Colonic mucosa (tissue), 4 donors: ENCODE data around the gene METTL1. TPM values are rescaled to one million over a fixed set of nuclear protein-coding genes. Genes with fewer than 3 reads are reported as not detected.

ENCODE experiments used
- DNase-seq: peaks from one replicate; pipeline ENCODE4 v3.0.0-alpha.2; 2020
- H3K27ac ChIP-seq: fragments of 200-600 bp; one replicate; pipeline ENCODE4 v1.8.0; 2021
- H3K27me3 ChIP-seq: fragments of 200-600 bp; one replicate; pipeline ENCODE4 v1.8.0; 2021
- H3K36me3 ChIP-seq: fragments of 200-600 bp; one replicate; pipeline ENCODE4 v1.8.0; 2021
- H3K4me1 ChIP-seq: fragments of 200-600 bp; one replicate; pipeline ENCODE4 v1.8.0; 2021; ENCODE audit warnings: mild to moderate bottlenecking
- H3K4me3 ChIP-seq: fragments of 200-600 bp; one replicate; pipeline ENCODE4 v1.8.0; 2021
- H3K9ac ChIP-seq, 2 donors: one replicate each; pipeline ENCODE4 v1.7.0; 2013; ENCODE audit warnings: control low read depth in 2 of 2, low read depth in 2 of 2, low read length in 2 of 2
- H3K9me3 ChIP-seq: fragments of 200-600 bp; one replicate; pipeline ENCODE4 v1.8.0; 2021
- CTCF ChIP-seq: fragments of 200-600 bp; IDR thresholded peaks from one replicate; pipeline ENCODE4 v1.8.0; 2022; ENCODE audit warnings: antibody characterized with exemption, mild to moderate bottlenecking
- intact Hi-C: fragments of 100-400 bp; cut with DNase I; formaldehyde crosslinking; loops from one replicate; pipeline ENCODE4 v1.14.1; 2022
- total RNA-seq, 2 donors: library from RNA; stranded (reverse); fragmentation: NEBNext Ultra II Directional in 1 of 2; extraction: Animal tissue kit (Norgen Biotek cat#: 25700) in 1 of 2; gene quantifications; one replicate each; pipeline ENCODE4 v1.2.1, GENCODE V29; 2021
- donor health status: healthy.
- donor health status: DM: no; HTN: no; CAD: no.
- donor health status: DM: no; HTN: no; CAD: no.

Gene METTL1
- total RNA-seq, 2 donors from 2014 or later = 7.1 to 18.9 TPM

- no peak for TF ChIP-seq CTCF
- Histone ChIP-seq H3K36me3 (peaks cover 4% of the 10 kb centered on the region), H3K27ac (no peak overlapping the region), H3K9ac (no peak overlapping the region), H3K27me3 (no peaks in the 10 kb centered on the region), H3K4me3 (no peak overlapping the region), H3K4me1 (peaks cover 10% of the 10 kb centered on the region), H3K9me3 (no peaks in the 10 kb centered on the region)
- no peak for DNase-seq
- intact Hi-C loops = no loop called here
These were observed 44.3 kb upstream of the METTL1 start for GRCh38 chr12:57816001-57816854.

- no peak for DNase-seq
- intact Hi-C loops = no loop called here
- no peaks in the 10 kb centered on the region for H3K27me3 ChIP-seq
- no peak overlapping the region for H3K9ac ChIP-seq
- peaks cover under 1% of the 10 kb centered on the region for H3K36me3 ChIP-seq
- no peak for TF ChIP-seq CTCF
- H3K4me3 ChIP-seq = no peak overlapping the region
- H3K9me3 ChIP-seq = no peaks in the 10 kb centered on the region
- H3K27ac ChIP-seq = no peak overlapping the region
- peaks cover 10% of the 10 kb centered on the region for H3K4me1 ChIP-seq
These were observed 43.5 kb upstream of the METTL1 start for GRCh38 chr12:57815177-57816000.

GRCh38 chr12:57813971-57814772 lies 42.3 kb upstream of the METTL1 start:
- H3K27ac ChIP-seq = no peak overlapping the region
- H3K27me3 ChIP-seq = no peaks in the 10 kb centered on the region
- H3K4me1 ChIP-seq = peaks cover 10% of the 10 kb centered on the region
- no peak for DNase-seq
- TF ChIP-seq CTCF = no peak
- intact Hi-C loops = no loop called here
- H3K36me3 ChIP-seq = no peaks in the 10 kb centered on the region
- no peak overlapping the region for H3K9ac ChIP-seq
- H3K9me3 ChIP-seq = no peaks in the 10 kb centered on the region
- no peak overlapping the region for H3K4me3 ChIP-seq

GRCh38 chr12:57813111-57813970 lies 41.4 kb upstream of the METTL1 start:
- no peaks in the 10 kb centered on the region for H3K27me3 ChIP-seq
- no peak overlapping the region for H3K27ac ChIP-seq
- intact Hi-C loops = no loop called here
- no peaks in the 10 kb centered on the region for H3K36me3 ChIP-seq
- H3K4me1 ChIP-seq = peaks cover 10% of the 10 kb centered on the region
- DNase-seq = no peak
- H3K9ac ChIP-seq = no peak overlapping the region
- no peak overlapping the region for H3K4me3 ChIP-seq
- TF ChIP-seq CTCF = no peak
- no peaks in the 10 kb centered on the region for H3K9me3 ChIP-seq
